K562 (cell line): ENCODE results near the gene LHX5. TPM values are rescaled to one million over a fixed set of nuclear protein-coding genes. Genes with fewer than 3 reads are reported as not detected.

Experiments used
- ATAC-seq: fragments of 200-7000 bp; cut with Tn5 transposase; 3 replicates; pipeline ENCODE4 v1.9.1; 2020; ENCODE audit warnings: moderate library complexity
- BruUV-seq: library from RNA; stranded (reverse); fragments of 400-500 nt; replicated peaks from 2 replicates; lab custom pipeline; 2021; lab: Mats Ljungman, UMichigan
- CTCF ChIA-PET: fragments of 300-600 bp; formaldehyde crosslinking; extraction: SDS; loops from one replicate; lab custom pipeline; 2021; ENCODE audit warnings: low intra/inter-chr PET ratio; lab: Yijun Ruan, JAX
- POLR2A ChIA-PET: fragments of 300-600, 350-650 bp; sonication (Branson Sonifier 250); formaldehyde crosslinking; extraction: SDS; loops from one replicate; lab custom pipeline; 2021; ENCODE audit warnings: antibody characterized with exemption, inconsistent platforms; lab: Yijun Ruan, JAX
- DNase-seq, 4 experiments: peaks; one replicate each; pipeline versions ENCODE4 v3.0.0 to v3.0.0-alpha.2; 2011 to 2018; ENCODE audit warnings: low spot score in 3 of 4, mixed read lengths in 3 of 4; ENCODE audit errors: extremely low read depth in 1 of 4
- FAIRE-seq: peaks from 2 replicates; lab custom pipeline; 2011; peaks lifted over from hg19 to GRCh38; lab: Jason Lieb, UNC
- H2AFZ ChIP-seq: 2 replicates; pipeline ENCODE4 v1.6.0; 2011; ENCODE audit warnings: low read depth, low read length, control low read depth, inconsistent platforms
- H3K27ac ChIP-seq: fragments of 200-600 bp; 3 replicates; pipeline ENCODE4 v1.8.0; 2011; ENCODE audit warnings: low read depth, mild to moderate bottlenecking, control low read depth, inconsistent platforms, low read length, moderate library complexity, mixed read lengths; ENCODE audit errors: extremely low read depth
- H3K27me3 ChIP-seq, 2 experiments: fragments of 300-600 bp in 1 of 2; 2 replicates in 1 of 2; 3 replicates in 1 of 2; pipeline versions ENCODE4 v1.6.0 to v1.8.0; 2011; ENCODE audit warnings: inconsistent platforms in 2 of 2, low read length in 2 of 2, mild to moderate bottlenecking in 1 of 2, mixed read lengths in 1 of 2, moderate library complexity in 1 of 2; ENCODE audit not compliant: control insufficient read depth in 2 of 2, insufficient read depth in 2 of 2
- H3K36me3 ChIP-seq: fragments of 300-600 bp; 3 replicates; pipeline ENCODE4 v1.8.0; 2011; ENCODE audit warnings: mild to moderate bottlenecking, low read length, inconsistent platforms; ENCODE audit not compliant: control insufficient read depth, insufficient read depth
- H3K4me1 ChIP-seq, 2 experiments: fragments of 200-600 bp in 1 of 2; replicated peaks in 1 of 2; 2 replicates in 1 of 2; 3 replicates in 1 of 2; pipeline versions ENCODE4 v1.5.1 to v1.8.0; 2011; ENCODE audit warnings: inconsistent platforms in 2 of 2, low read length in 2 of 2, mild to moderate bottlenecking in 1 of 2, mixed read lengths in 1 of 2, moderate library complexity in 1 of 2; ENCODE audit not compliant: control insufficient read depth in 2 of 2, insufficient read depth in 2 of 2
- H3K4me2 ChIP-seq: 2 replicates; pipeline ENCODE4 v1.6.1; 2011; ENCODE audit warnings: low read length, control low read depth, inconsistent platforms, mixed read lengths; ENCODE audit not compliant: insufficient read depth
- H3K4me3 ChIP-seq: fragments of 200-600 bp; sonication (generic), shearing (Covaris generic); 2 replicates; pipeline ENCODE4 v1.5.1; 2016; ENCODE audit warnings: control low read depth, inconsistent platforms
- H3K79me2 ChIP-seq: fragments of 200-600 bp; 3 replicates; pipeline ENCODE4 v1.8.0; 2011; ENCODE audit warnings: low read length, inconsistent platforms; ENCODE audit not compliant: control insufficient read depth, insufficient read depth
- H3K9ac ChIP-seq, 2 experiments: 2 replicates each; pipeline versions ENCODE4 v1.6.0 to v1.6.1; 2011; ENCODE audit warnings: low read depth in 2 of 2, low read length in 2 of 2, control low read depth in 1 of 2, inconsistent platforms in 1 of 2, mild to moderate bottlenecking in 1 of 2, mixed read lengths in 1 of 2; ENCODE audit not compliant: insufficient read depth in 1 of 2
- H3K9me1 ChIP-seq: one replicate; pipeline ENCODE4 v1.6.0; 2011; ENCODE audit warnings: inconsistent platforms, mild to moderate bottlenecking, low read length, moderate library complexity; ENCODE audit not compliant: control insufficient read depth, insufficient read depth
- H3K9me3 ChIP-seq: replicated peaks from 2 replicates; pipeline ENCODE4 v1.5.1; 2011; ENCODE audit warnings: low read depth, low read length, inconsistent platforms; ENCODE audit not compliant: control insufficient read depth, insufficient read depth
- H4K20me1 ChIP-seq: replicated peaks from 2 replicates; pipeline ENCODE4 v1.6.1; 2011; ENCODE audit warnings: low read length, inconsistent platforms, mixed read lengths; ENCODE audit not compliant: control insufficient read depth, insufficient read depth
- ARHGAP35 ChIP-seq: fragments of 450-650 bp; IDR thresholded peaks from 2 replicates; pipeline ENCODE4 v1.6.1; 2018; ENCODE audit not compliant: partially characterized antibody
- BMI1 ChIP-seq: fragments of 150-350 bp; IDR thresholded peaks from 2 replicates; pipeline ENCODE4 v1.6.1; 2014; ENCODE audit warnings: low read length
- FOXK1 ChIP-seq: sonication (generic); formaldehyde crosslinking; IDR thresholded peaks from 2 replicates; pipeline ENCODE4 v1.8.0; 2022; ENCODE audit warnings: missing genetic modification reagents, mild to moderate bottlenecking, borderline replicate concordance
- HNRNPK ChIP-seq: fragments of 200-400 bp; formaldehyde crosslinking; IDR thresholded peaks from one replicate; pipeline ENCODE4 v1.6.1; 2018; ENCODE audit warnings: mild to moderate bottlenecking, low read depth, low read length; ENCODE audit not compliant: poor library complexity, severe bottlenecking
- PCBP2 ChIP-seq: fragments of 200-400 bp; formaldehyde crosslinking; IDR thresholded peaks from 2 replicates; pipeline ENCODE4 v1.6.1; 2018; ENCODE audit warnings: low read length, low read depth, mild to moderate bottlenecking, moderate library complexity; ENCODE audit not compliant: poor library complexity, severe bottlenecking
- POLR2B ChIP-seq: fragments of 450-650 bp; IDR thresholded peaks from 2 replicates; pipeline ENCODE4 v1.6.1; 2018; ENCODE audit warnings: low read depth; ENCODE audit not compliant: partially characterized antibody
- RBM25 ChIP-seq: fragments of 200-400 bp; formaldehyde crosslinking; IDR thresholded peaks from 2 replicates; pipeline ENCODE4 v1.6.1; 2018; ENCODE audit warnings: low read length, low read depth, moderate library complexity; ENCODE audit not compliant: severe bottlenecking
- STAT6 ChIP-seq: sonication (generic); formaldehyde crosslinking; IDR thresholded peaks from 2 replicates; pipeline ENCODE4 v1.8.1; 2023; ENCODE audit warnings: mild to moderate bottlenecking, missing genetic modification reagents
- TFAM ChIP-seq: fragments of 250-450 bp; sonication (Bioruptor Pico); conservative IDR thresholded peaks from 2 replicates; pipeline ENCODE4 v1.5.0; 2021; ENCODE audit warnings: mild to moderate bottlenecking, moderate library complexity
- TFAP4 ChIP-seq: sonication (generic); formaldehyde crosslinking; IDR thresholded peaks from 2 replicates; pipeline ENCODE4 v1.8.0; 2022; ENCODE audit warnings: missing genetic modification reagents, mild to moderate bottlenecking, moderate library complexity, borderline replicate concordance
- ZNF174 ChIP-seq: fragments of 250-450 bp; sonication (Bioruptor Pico); IDR thresholded peaks from 2 replicates; pipeline ENCODE4 v1.4.0; 2020; ENCODE audit warnings: mild to moderate bottlenecking
- ZSCAN32 ChIP-seq: fragments of 450-650 bp; formaldehyde crosslinking; IDR thresholded peaks from 2 replicates; pipeline ENCODE4 v1.4.0; 2020; ENCODE audit warnings: mild to moderate bottlenecking, moderate library complexity
- WGBS: fragments of 100-300 bp; shearing (Covaris generic); methylation state at CpG from one replicate; pipeline ENCODE4 v1.1.6; 2016; ENCODE audit warnings: low coverage, mixed read lengths; ENCODE audit not compliant: insufficient coverage; ENCODE audit errors: missing lambda C conversion rate; 5-methylcytosine and 5-hydroxymethylcytosine counted together
- in situ Hi-C: fragments of 300-500 bp; cut with MboI; formaldehyde crosslinking; loops from 4 replicates; pipeline ENCODE4 v1.15.0; 2018; ENCODE audit warnings: inconsistent platforms, mixed read lengths
- intact Hi-C: fragments of 100-400 bp; cut with micrococcal nuclease; formaldehyde crosslinking; loops from 2 replicates; pipeline ENCODE4 v1.14.2; 2022
- polyA plus RNA-seq, 8 experiments: library from polyadenylated mRNA; depleted of rRNA in 4 of 8; stranded (reverse) in 5 of 8; unstranded in 3 of 8; fragments of >200 nt; fragmentation: Nextera tagmentation in 2 of 8; fragmentation: Illumina TruSeq in 1 of 8; extraction: Ambion mirVana in 2 of 8; extraction: Trizol in 1 of 8; gene quantifications; 2 replicates each; pipeline versions ENCODE4 v1.2.1 to v1.2.3, GENCODE V29; 2011 to 2014; ENCODE audit warnings: inconsistent platforms in 1 of 8, missing spikeins in 1 of 8
- total RNA-seq, 7 experiments: library from RNA; depleted of rRNA in 6 of 7; stranded (reverse); fragments of >200 nt in 6 of 7; fragmentation: Illumina TruSeq in 2 of 7; extraction: Trizol in 2 of 7; gene quantifications; 2 replicates each; pipeline versions ENCODE4 v1.2.1 to v1.2.3, GENCODE V29; 2011 to 2021; ENCODE audit warnings: low replicate concordance in 1 of 7

LHX5 gene
- total and polyA plus RNA-seq, 9 of the 15 experiments (the other 6 are each of a cell fraction or from before 2014, with no cell fraction given): 0.04 to 0.17 (median 0.05) TPM; not detected in 6

GRCh38 chr12:113470871-113471618, 626 bp downstream of the LHX5 start:
- no peak for DNase-seq
- BruUV-seq: no TSS peak
- in situ Hi-C loops (no loop called here), intact Hi-C loops (no loop called here)
- 34% methylated on average over 45 of the region's 53 CpGs for WGBS
- Histone ChIP-seq H3K4me3 (no peak overlapping the region), H4K20me1 (peaks cover 24% of the 10 kb centered on the region), H3K27ac (no peak overlapping the region), H3K9me3 (no peaks in the 10 kb centered on the region), H3K27me3 (peaks cover 82 to 97% of the 10 kb centered on the region in 2 experiments), H3K9ac (no peak overlapping the region), H3K4me1 (peaks cover 0 to 34% of the 10 kb centered on the region in 2 experiments; a peak in 3 of 5 replicates), H3K36me3 (no peaks in the 10 kb centered on the region), H3K79me2 (no peaks in the 10 kb centered on the region), H3K4me2 (no peak overlapping the region), H3K9me1 (no peaks in the 10 kb centered on the region), H2AFZ (no peak overlapping the region)
- no peak for FAIRE-seq
- CTCF ChIA-PET: no interaction called here
- POLR2A ChIA-PET: no interaction called here
- no peak for ATAC-seq
- no peak for TF ChIP-seq FOXK1 (CRISPR knock-in tag)
- TF ChIP-seq TFAP4: no peak
- no peak for TF ChIP-seq RBM25
- no peak for TF ChIP-seq ZNF174 (CRISPR knock-in tag)
- TF ChIP-seq HNRNPK: no peak
- TF ChIP-seq BMI1: no peak
- no peak for TF ChIP-seq POLR2B
- no peak for TF ChIP-seq STAT6
- no peak for TF ChIP-seq ARHGAP35
- TF ChIP-seq ZSCAN32 (CRISPR knock-in tag): no peak
- TF ChIP-seq PCBP2: no peak
- no peak for TF ChIP-seq TFAM (CRISPR knock-in tag)
